GM12878 (cell line): ENCODE measurements around the gene GVQW3. TPM values are rescaled to one million over a fixed set of nuclear protein-coding genes. Genes with fewer than 3 reads are reported as not detected.

Experiments used
- BHLHE40 ChIP-seq, 2 experiments: fragments of 450-650 bp in 1 of 2; IDR thresholded peaks; 2 replicates each; pipeline ENCODE4 v1.6.1; 2011 to 2017; ENCODE audit warnings: low read depth in 2 of 2, borderline replicate concordance in 1 of 2, improper control_type of control experiment in 1 of 2, low read length in 1 of 2, mild to moderate bottlenecking in 1 of 2
- CBX5 ChIP-seq: sonication (generic); IDR thresholded peaks from 2 replicates; pipeline ENCODE4 v1.6.1; 2016; ENCODE audit warnings: low read depth, moderate library complexity, mild to moderate bottlenecking, inconsistent platforms
- CHD2 ChIP-seq: IDR thresholded peaks from 2 replicates; pipeline ENCODE4 v1.6.1; 2011; ENCODE audit warnings: low read depth, low read length, improper control_type of control experiment, borderline replicate concordance
- CREB1 ChIP-seq: IDR thresholded peaks from 2 replicates; pipeline ENCODE4 v1.6.1; 2012; ENCODE audit warnings: low read depth, mild to moderate bottlenecking, inconsistent platforms
- E2F8 ChIP-seq: fragments of 450-650 bp; IDR thresholded peaks from 2 replicates; pipeline ENCODE4 v1.6.1; 2018; ENCODE audit warnings: mild to moderate bottlenecking, low read depth, moderate library complexity; ENCODE audit not compliant: partially characterized antibody
- ELK1 ChIP-seq: IDR thresholded peaks from 2 replicates; pipeline ENCODE4 v1.6.1; 2012; ENCODE audit warnings: low read depth, low read length, improper control_type of control experiment
- EP300 ChIP-seq, 2 experiments: fragments of 150-350 bp in 1 of 2; IDR thresholded peaks; 2 replicates each; pipeline ENCODE4 v1.6.1; 2011 to 2012; ENCODE audit warnings: low read depth in 2 of 2, low read length in 2 of 2, borderline replicate concordance in 1 of 2, improper control_type of control experiment in 1 of 2, inconsistent platforms in 1 of 2; ENCODE audit not compliant: control insufficient read depth in 1 of 2
- HCFC1 ChIP-seq: fragments of 150-350 bp; IDR thresholded peaks from 2 replicates; pipeline ENCODE4 v1.6.1; 2014; ENCODE audit warnings: low read length
- HDGF ChIP-seq: fragments of 450-650 bp; IDR thresholded peaks from 2 replicates; pipeline ENCODE4 v1.6.1; 2016; ENCODE audit warnings: antibody characterized with exemption
- IKZF1 ChIP-seq: fragments of 450-650 bp; conservative IDR thresholded peaks from 2 replicates; pipeline ENCODE4 v1.6.1; 2017; ENCODE audit warnings: antibody characterized with exemption, mild to moderate bottlenecking
- IKZF2 ChIP-seq, 2 experiments: fragments of 450-650 bp; IDR thresholded peaks; 2 replicates each; pipeline ENCODE4 v1.6.1; 2017; ENCODE audit warnings: mild to moderate bottlenecking in 2 of 2, moderate library complexity in 2 of 2
- IRF4 ChIP-seq: IDR thresholded peaks from 2 replicates; pipeline ENCODE4 v1.6.1; 2011; ENCODE audit warnings: low read depth, low read length
- KLF5 ChIP-seq: fragments of 450-650 bp; IDR thresholded peaks from 2 replicates; pipeline ENCODE4 v1.6.1; 2014; ENCODE audit warnings: mild to moderate bottlenecking; ENCODE audit not compliant: partially characterized antibody
- MEF2B ChIP-seq: fragments of 450-650 bp; IDR thresholded peaks from 2 replicates; pipeline ENCODE4 v1.6.1; 2018; ENCODE audit warnings: mild to moderate bottlenecking, moderate library complexity; ENCODE audit not compliant: partially characterized antibody, poor library complexity, severe bottlenecking
- MYB ChIP-seq: fragments of 150-350 bp; IDR thresholded peaks from 2 replicates; pipeline ENCODE4 v1.6.1; 2014; ENCODE audit warnings: mild to moderate bottlenecking, low read depth, low read length, borderline replicate concordance
- NBN ChIP-seq: fragments of 450-650 bp; IDR thresholded peaks from 2 replicates; pipeline ENCODE4 v1.6.1; 2016
- NFXL1 ChIP-seq: fragments of 450-650 bp; IDR thresholded peaks from 2 replicates; pipeline ENCODE4 v1.6.1; 2017; ENCODE audit warnings: antibody characterized with exemption, mild to moderate bottlenecking, borderline replicate concordance
- PAX8 ChIP-seq: fragments of 450-650 bp; IDR thresholded peaks from 2 replicates; pipeline ENCODE4 v1.6.1; 2017; ENCODE audit warnings: mild to moderate bottlenecking, moderate library complexity
- PML ChIP-seq: IDR thresholded peaks from 2 replicates; pipeline ENCODE4 v1.6.1; 2012; ENCODE audit warnings: low read length, inconsistent platforms
- RFX5 ChIP-seq: IDR thresholded peaks from 2 replicates; pipeline ENCODE4 v1.6.1; 2011; ENCODE audit warnings: low read depth, low read length, improper control_type of control experiment
- SIN3A ChIP-seq: IDR thresholded peaks from 2 replicates; pipeline ENCODE4 v1.6.1; 2012; ENCODE audit warnings: low read depth, low read length, improper control_type of control experiment
- SKIL ChIP-seq: fragments of 450-650 bp; IDR thresholded peaks from 2 replicates; pipeline ENCODE4 v1.6.1; 2017; ENCODE audit warnings: mild to moderate bottlenecking, low read depth, inconsistent platforms; ENCODE audit not compliant: poor library complexity, severe bottlenecking
- SMARCA5 ChIP-seq: fragments of 450-650 bp; IDR thresholded peaks from 2 replicates; pipeline ENCODE4 v1.6.1; 2017; ENCODE audit warnings: mild to moderate bottlenecking
- SP1 ChIP-seq: IDR thresholded peaks from one replicate; pipeline ENCODE4 v1.6.1; 2011; ENCODE audit warnings: low read depth, low read length
- STAT3 ChIP-seq: IDR thresholded peaks from 2 replicates; pipeline ENCODE4 v1.6.1; 2011; ENCODE audit warnings: low read depth, low read length, improper control_type of control experiment
- SUPT20H ChIP-seq: IDR thresholded peaks from 2 replicates; pipeline ENCODE4 v1.6.1; 2011; ENCODE audit warnings: low read depth, mild to moderate bottlenecking, low read length, moderate library complexity, borderline replicate concordance; ENCODE audit not compliant: control insufficient read depth
- WRNIP1 ChIP-seq: IDR thresholded peaks from 2 replicates; pipeline ENCODE4 v1.6.1; 2011; ENCODE audit warnings: low read depth, low read length, improper control_type of control experiment, borderline replicate concordance
- ZNF24 ChIP-seq: fragments of 450-650 bp; IDR thresholded peaks from 2 replicates; pipeline ENCODE4 v1.6.1; 2017; ENCODE audit warnings: antibody characterized with exemption, mild to moderate bottlenecking
- ZZZ3 ChIP-seq: IDR thresholded peaks from 2 replicates; pipeline ENCODE4 v1.6.1; 2011; ENCODE audit warnings: low read depth; ENCODE audit not compliant: control insufficient read depth, insufficient read length
- polyA plus RNA-seq, 11 experiments: library from polyadenylated mRNA; depleted of rRNA in 4 of 11; unstranded in 6 of 11; stranded (reverse) in 5 of 11; fragments of >200 nt; fragmentation: Nextera tagmentation in 4 of 11; fragmentation: Illumina TruSeq in 1 of 11; extraction: Ambion mirVana in 4 of 11; extraction: Trizol in 1 of 11; gene quantifications; 1 replicate in 1 of 11; 2 replicates in 10 of 11; pipeline versions ENCODE4 v1.2.1 to v1.2.3, GENCODE V29; 2011 to 2016; ENCODE audit warnings: inconsistent platforms in 2 of 11, missing spikeins in 2 of 11, low read depth in 1 of 11
- total RNA-seq, 4 experiments: library from RNA; depleted of rRNA in 3 of 4; stranded (reverse); fragments of >200 nt in 3 of 4; fragmentation: Illumina TruSeq in 1 of 4; extraction: Trizol in 1 of 4; gene quantifications; 2 replicates each; pipeline versions ENCODE4 v1.2.1 to v1.2.3, GENCODE V29; 2013 to 2021

The GVQW3 gene
- total and polyA plus RNA-seq, 10 of the 15 experiments (the other 5 are each of a cell fraction or from before 2014, with no cell fraction given), result 0.13 to 3.3 (median 1.7) TPM

GRCh38 chr11:76371170-76371569, 10.0 kb upstream of the GVQW3 start (continued):
- TF ChIP-seq ELK1 (no peak), SUPT20H (no peak), E2F8 (no peak), BHLHE40 (IDR thresholded peaks at IDR 0.05; ENCODE audit: borderline replicate concordance in 1 of 2, low read depth in 2 of 2, low read length in 1 of 2) (no peak), IKZF1 (no peak), KLF5 (no peak), STAT3 (no peak), SP1 (no peak), ZNF24 (no peak), HDGF (no peak), MEF2B (no peak), CHD2 (no peak), PML (no peak), PAX8 (no peak), MYB (no peak), CREB1 (no peak), ZZZ3 (no peak), IRF4 (peak; percentile 33; the same call in 1 of the 2 replicates), NFXL1 (no peak), WRNIP1 (no peak), RFX5 (no peak), IKZF2 (IDR thresholded peaks at IDR 0.05) (0 out of 4 replicates have a peak, but pooled peaks of 1 of the 2 experiments have one; percentile 23), NBN (no peak), HCFC1 (no peak), SIN3A (no peak), SKIL (no peak), SMARCA5 (no peak), EP300 (IDR thresholded peaks at IDR 0.05; ENCODE audit: borderline replicate concordance in 1 of 2, control insufficient read depth in 1 of 2, low read depth in 2 of 2, low read length in 2 of 2) (no peak), CBX5 (no peak)
